Measurements from ENCODE around the gene GRIN2A. TPM values are rescaled to one million over a fixed set of nuclear protein-coding genes. Genes with fewer than 3 reads are reported as not detected.

GRIN2A gene
- total RNA-seq, 1 experiment from 2014 or later: 34.6 TPM

DNA sequence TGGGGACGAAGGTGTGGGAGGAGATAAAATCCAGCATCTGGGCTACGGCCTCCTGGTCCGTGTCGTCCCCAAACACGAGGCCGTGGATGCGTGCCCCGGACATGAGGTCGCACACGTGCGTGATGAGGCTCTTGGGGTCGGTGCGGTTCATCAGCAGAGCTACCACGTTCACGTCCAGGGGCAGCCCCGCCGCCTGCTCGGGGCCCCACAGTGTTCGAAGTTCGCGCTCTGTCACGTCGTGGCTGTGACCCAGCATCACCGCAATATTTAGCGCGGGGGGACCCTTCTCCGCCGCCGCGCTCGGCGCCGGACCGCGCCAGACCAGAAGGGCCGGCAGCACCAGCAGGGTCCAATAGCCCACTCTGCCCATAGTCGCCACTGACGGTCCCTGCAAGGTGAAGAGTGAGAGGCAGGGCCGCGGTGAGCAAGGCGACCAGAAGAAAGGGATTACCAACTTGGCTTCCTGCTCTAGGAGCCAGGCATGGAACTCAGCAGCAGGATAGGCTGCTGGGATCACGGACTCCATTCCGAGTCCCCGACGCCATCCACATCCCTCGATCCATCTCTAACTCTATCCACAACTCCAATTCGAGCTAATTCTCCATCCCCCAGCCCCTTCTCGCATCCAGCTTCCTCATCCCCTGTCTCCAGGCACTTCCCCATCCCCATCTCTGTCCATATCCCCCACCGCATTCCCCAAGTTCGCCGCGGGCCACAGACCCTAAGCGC, 2.0 kb downstream of the GRIN2A start:
- no TSS peak for BruUV-seq (replicated peaks)
- peaks cover 9% of the 10 kb centered on the region for H3K9me3 Mint-ChIP-seq (ENCODE audit: low read depth, unreplicated experiment)
- CTCF ChIA-PET: interaction anchor here (1.5 to 3.0 kb wide), 2 partner anchors 211 to 532 kb away, joined by 5 to 12 read pairs; no protein-coding TSS in a partner anchor
- peak overlapping the region; percentile 82 for H3K4me3 Mint-ChIP-seq (ENCODE audit: low read depth, unreplicated experiment)
- H3K36me3 Mint-ChIP-seq (ENCODE audit: insufficient read depth, unreplicated experiment): peaks cover 31% of the 10 kb centered on the region
- H3K27me3 Mint-ChIP-seq (ENCODE audit: unreplicated experiment): no peaks in the 10 kb centered on the region
- peaks cover 41% of the 10 kb centered on the region for H3K4me1 Mint-ChIP-seq (ENCODE audit: low read depth, unreplicated experiment)
- no peak for DNase-seq
- TF ChIP-seq, protein P1, sequence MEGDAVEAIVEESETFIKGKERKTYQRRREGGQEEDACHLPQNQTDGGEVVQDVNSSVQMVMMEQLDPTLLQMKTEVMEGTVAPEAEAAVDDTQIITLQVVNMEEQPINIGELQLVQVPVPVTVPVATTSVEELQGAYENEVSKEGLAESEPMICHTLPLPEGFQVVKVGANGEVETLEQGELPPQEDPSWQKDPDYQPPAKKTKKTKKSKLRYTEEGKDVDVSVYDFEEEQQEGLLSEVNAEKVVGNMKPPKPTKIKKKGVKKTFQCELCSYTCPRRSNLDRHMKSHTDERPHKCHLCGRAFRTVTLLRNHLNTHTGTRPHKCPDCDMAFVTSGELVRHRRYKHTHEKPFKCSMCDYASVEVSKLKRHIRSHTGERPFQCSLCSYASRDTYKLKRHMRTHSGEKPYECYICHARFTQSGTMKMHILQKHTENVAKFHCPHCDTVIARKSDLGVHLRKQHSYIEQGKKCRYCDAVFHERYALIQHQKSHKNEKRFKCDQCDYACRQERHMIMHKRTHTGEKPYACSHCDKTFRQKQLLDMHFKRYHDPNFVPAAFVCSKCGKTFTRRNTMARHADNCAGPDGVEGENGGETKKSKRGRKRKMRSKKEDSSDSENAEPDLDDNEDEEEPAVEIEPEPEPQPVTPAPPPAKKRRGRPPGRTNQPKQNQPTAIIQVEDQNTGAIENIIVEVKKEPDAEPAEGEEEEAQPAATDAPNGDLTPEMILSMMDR (IDR thresholded peaks at IDR 0.05; ENCODE audit: unreplicated experiment): no peak
- intact Hi-C loops (cut with micrococcal nuclease; ENCODE audit: unreplicated experiment): loop anchor here (2.0 to 10.0 kb wide), 6 partner anchors 58 to 1019 kb away; no protein-coding TSS in a partner anchor
- H3K27ac Mint-ChIP-seq (ENCODE audit: unreplicated experiment): no peak overlapping the region

DNA sequence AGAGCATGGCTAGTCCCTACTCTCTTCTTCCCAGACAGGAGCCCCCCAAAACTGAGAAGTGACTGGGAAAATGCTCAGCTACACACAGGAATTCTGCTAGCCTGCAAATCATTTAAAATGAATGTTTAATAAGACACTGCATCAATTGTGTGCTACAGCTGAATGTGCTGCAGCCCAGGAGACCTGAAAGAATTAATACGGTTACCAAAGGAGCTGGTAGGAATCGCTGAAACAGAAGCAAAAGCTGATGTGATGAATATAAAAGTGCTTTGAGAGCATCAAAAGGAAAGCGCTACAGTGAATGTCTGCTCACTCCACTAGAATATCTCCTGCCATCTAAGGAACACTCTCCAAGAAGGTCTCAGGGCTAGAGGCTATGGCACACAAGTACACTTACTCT, 3.7 kb downstream of the GRIN2A start:
- intact Hi-C loops (cut with micrococcal nuclease; ENCODE audit: unreplicated experiment): loop anchor here (10.0 kb wide), 1 partner anchor 214 kb away; no protein-coding TSS in a partner anchor
- TF ChIP-seq, protein P1 (IDR thresholded peaks at IDR 0.05; ENCODE audit: unreplicated experiment): no peak
- Mint-ChIP-seq H3K4me1 (ENCODE audit: low read depth, unreplicated experiment) (peaks cover 37% of the 10 kb centered on the region), H3K9me3 (ENCODE audit: low read depth, unreplicated experiment) (peaks cover 9% of the 10 kb centered on the region), H3K4me3 (ENCODE audit: low read depth, unreplicated experiment) (no peak overlapping the region), H3K27ac (ENCODE audit: unreplicated experiment) (peak overlapping the region; percentile 4), H3K36me3 (ENCODE audit: insufficient read depth, unreplicated experiment) (peaks cover 29% of the 10 kb centered on the region), H3K27me3 (ENCODE audit: unreplicated experiment) (no peaks in the 10 kb centered on the region)
- CTCF ChIA-PET: interaction anchor here (0.5 to 1.6 kb wide), 4 partner anchors 57 to 100 kb away, joined by 3 to 6 read pairs (median 4); no protein-coding TSS in a partner anchor
- DNase-seq: no peak
- BruUV-seq (replicated peaks): no TSS peak

DNA sequence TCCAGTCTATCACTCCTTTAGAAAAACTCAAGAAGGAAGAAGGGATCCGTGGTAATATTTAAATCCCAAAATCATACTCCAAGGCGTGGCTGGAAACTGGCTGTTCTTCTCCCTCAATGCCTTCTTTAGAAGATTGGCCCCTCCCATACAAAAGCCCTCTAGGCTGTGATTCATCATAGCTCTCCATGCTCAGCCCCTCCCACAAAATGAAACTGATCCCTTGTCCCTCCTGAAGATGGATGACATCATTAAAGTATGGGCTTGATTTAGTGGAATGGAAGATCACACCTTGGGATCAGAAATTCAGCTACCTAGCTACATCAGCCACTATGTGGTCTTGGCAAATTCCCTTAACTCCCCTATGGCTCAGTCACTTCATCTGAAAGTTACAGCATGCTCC, 4.1 kb downstream of the GRIN2A start:
- no TSS peak for BruUV-seq (replicated peaks)
- H3K36me3 Mint-ChIP-seq (ENCODE audit: insufficient read depth, unreplicated experiment): peaks cover 24% of the 10 kb centered on the region
- peak; percentile 40 for DNase-seq
- H3K4me3 Mint-ChIP-seq (ENCODE audit: low read depth, unreplicated experiment): no peak overlapping the region
- CTCF ChIA-PET: interaction anchor here (1.2 to 1.6 kb wide), 2 partner anchors 57 to 100 kb away, joined by 3 to 5 read pairs; no protein-coding TSS in a partner anchor
- TF ChIP-seq, protein P1 (IDR thresholded peaks at IDR 0.05; ENCODE audit: unreplicated experiment): no peak
- no peaks in the 10 kb centered on the region for H3K27me3 Mint-ChIP-seq (ENCODE audit: unreplicated experiment)
- intact Hi-C loops (cut with micrococcal nuclease; ENCODE audit: unreplicated experiment): loop anchor here (10.0 kb wide), 1 partner anchor 213 kb away; no protein-coding TSS in a partner anchor
- H3K27ac Mint-ChIP-seq (ENCODE audit: unreplicated experiment): peak overlapping the region; percentile 1
- peaks cover 33% of the 10 kb centered on the region for H3K4me1 Mint-ChIP-seq (ENCODE audit: low read depth, unreplicated experiment)
- peaks cover 9% of the 10 kb centered on the region for H3K9me3 Mint-ChIP-seq (ENCODE audit: low read depth, unreplicated experiment)

DNA sequence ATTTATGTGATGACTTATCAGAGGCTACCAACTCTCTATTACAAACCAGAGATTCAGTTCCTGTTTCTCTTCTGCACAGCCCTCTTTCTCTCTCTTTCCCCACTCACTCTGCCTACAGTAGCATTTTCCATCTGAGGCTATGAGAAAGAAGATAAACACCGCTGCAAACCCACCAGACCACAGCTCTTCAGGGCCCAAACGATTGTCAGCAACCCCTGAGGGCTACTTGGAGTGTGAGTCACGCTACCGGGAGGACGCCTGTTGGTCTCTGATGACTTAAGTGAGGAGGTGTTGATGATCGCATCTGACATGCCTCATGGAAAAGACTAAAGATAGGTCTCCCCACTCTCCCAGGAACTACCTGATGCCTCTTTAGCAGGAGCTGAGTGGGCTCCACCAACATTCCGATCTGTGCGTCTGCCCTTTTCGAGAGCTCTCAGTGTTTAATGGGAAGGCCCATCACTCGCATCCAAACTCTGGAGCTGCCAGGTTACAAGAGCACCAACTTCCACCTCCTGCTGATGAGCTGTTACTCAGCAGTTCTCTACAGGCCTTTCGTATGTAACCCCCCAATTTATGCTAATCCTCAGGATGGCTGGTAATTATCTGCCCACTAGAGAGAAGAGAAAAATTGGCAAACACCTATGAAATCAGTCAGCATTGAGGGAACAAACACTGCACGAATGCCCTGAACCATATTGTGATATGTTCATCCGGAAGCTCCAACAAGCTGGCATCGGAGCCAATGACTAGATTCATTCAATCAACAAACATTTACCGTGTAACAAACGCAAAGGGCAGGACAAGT, 9.2 kb downstream of the GRIN2A start:
- H3K9me3 Mint-ChIP-seq (ENCODE audit: low read depth, unreplicated experiment): peaks cover 12% of the 10 kb centered on the region
- TF ChIP-seq, protein P1 (IDR thresholded peaks at IDR 0.05; ENCODE audit: unreplicated experiment): no peak
- H3K36me3 Mint-ChIP-seq (ENCODE audit: insufficient read depth, unreplicated experiment): no peaks in the 10 kb centered on the region
- no peak for DNase-seq
- CTCF ChIA-PET: interaction anchor here (1.6 kb wide), 1 partner anchor 9 kb away, joined by 3 read pairs; the partner anchor contains the start of gene GRIN2A
- H3K27ac Mint-ChIP-seq (ENCODE audit: unreplicated experiment): no peak overlapping the region
- H3K4me3 Mint-ChIP-seq (ENCODE audit: low read depth, unreplicated experiment): no peak overlapping the region
- H3K4me1 Mint-ChIP-seq (ENCODE audit: low read depth, unreplicated experiment): peaks cover 26% of the 10 kb centered on the region
- no TSS peak for BruUV-seq (replicated peaks)
- H3K27me3 Mint-ChIP-seq (ENCODE audit: unreplicated experiment): no peaks in the 10 kb centered on the region
- intact Hi-C loops (cut with micrococcal nuclease; ENCODE audit: unreplicated experiment): loop anchor here (10.0 kb wide), 1 partner anchor 208 kb away; no protein-coding TSS in a partner anchor
